Measurements from ENCODE around the gene PROM2.

Gene PROM2

GRCh38 chr2:95284886-95285541 is 10.8 kb downstream of the PROM2 start:
- no peak overlapping the region for H3K4me3 ChIP-seq (replicated peaks; ENCODE audit: low read depth, low read length)
- DNase-seq (ENCODE audit: low read depth) = no peak
- no peak for TF ChIP-seq CTCF (IDR thresholded peaks at IDR 0.05; ENCODE audit: low read length, missing control alignments)

- no peak for DNase-seq (ENCODE audit: low read depth)
- TF ChIP-seq CTCF (IDR thresholded peaks at IDR 0.05; ENCODE audit: low read length, missing control alignments) = no peak
- H3K4me3 ChIP-seq (replicated peaks; ENCODE audit: low read depth, low read length) = no peak overlapping the region
Measured at GRCh38 chr2:95285542-95285932, 11.3 kb downstream of the PROM2 start.

GRCh38 chr2:95287336-95287735 is 13.1 kb downstream of the PROM2 start:
- no peak for TF ChIP-seq CTCF (IDR thresholded peaks at IDR 0.05; ENCODE audit: low read length, missing control alignments)
- H3K4me3 ChIP-seq (replicated peaks; ENCODE audit: low read depth, low read length) = no peak overlapping the region
- no peak for DNase-seq (ENCODE audit: low read depth)

- no peak for DNase-seq (ENCODE audit: low read depth)
- TF ChIP-seq CTCF (IDR thresholded peaks at IDR 0.05; ENCODE audit: low read length, missing control alignments) = no peak
- no peak overlapping the region for H3K4me3 ChIP-seq (replicated peaks; ENCODE audit: low read depth, low read length)
Measured at GRCh38 chr2:95287806-95288205, 13.6 kb downstream of the PROM2 start.

GRCh38 chr2:95289253-95289652 is 15.0 kb downstream of the PROM2 start:
- DNase-seq (ENCODE audit: low read depth) = no peak
- no peak for TF ChIP-seq CTCF (IDR thresholded peaks at IDR 0.05; ENCODE audit: low read length, missing control alignments)
- no peak overlapping the region for H3K4me3 ChIP-seq (replicated peaks; ENCODE audit: low read depth, low read length)

GRCh38 chr2:95291222-95291621 is 17.0 kb downstream of the PROM2 start:
- no peak overlapping the region for H3K4me3 ChIP-seq (replicated peaks; ENCODE audit: low read depth, low read length)
- no peak for DNase-seq (ENCODE audit: low read depth)
- TF ChIP-seq CTCF (IDR thresholded peaks at IDR 0.05; ENCODE audit: low read length, missing control alignments) = no peak

- no peak overlapping the region for H3K4me3 ChIP-seq (replicated peaks; ENCODE audit: low read depth, low read length)
- no peak for DNase-seq (ENCODE audit: low read depth)
- TF ChIP-seq CTCF (IDR thresholded peaks at IDR 0.05; ENCODE audit: low read length, missing control alignments) = no peak
Measured at GRCh38 chr2:95292623-95293260, 18.5 kb downstream of the PROM2 start.

Data from fibroblast of pulmonary artery (primary cell).